OCI-LY1 (cell line): Measurements from ENCODE around the gene HOXD4.

Experiments used
- H2AFZ ChIP-seq: fragments of 200-600 bp; sonication (generic), shearing (Covaris generic); 2 replicates; pipeline ENCODE4 v1.6.0; 2014; ENCODE audit warnings: antibody characterized with exemption, mild to moderate bottlenecking, low read length
- H3F3A ChIP-seq: fragments of 200-600 bp; sonication (generic), shearing (Covaris generic); 2 replicates; pipeline ENCODE4 v1.6.0; 2014; ENCODE audit warnings: mild to moderate bottlenecking, antibody characterized with exemption, low read length, moderate library complexity; ENCODE audit not compliant: insufficient read depth
- H3K27ac ChIP-seq: fragments of 200-600 bp; sonication (generic); 2 replicates; pipeline ENCODE4 v1.5.1; 2014; ENCODE audit warnings: low read length, mixed run types, mild to moderate bottlenecking, low read depth; ENCODE audit not compliant: poor library complexity, severe bottlenecking
- H3K27me3 ChIP-seq: fragments of 200-600 bp; sonication (generic); 2 replicates; pipeline ENCODE4 v1.6.0; 2014; ENCODE audit warnings: antibody characterized with exemption, mild to moderate bottlenecking, low read length, moderate library complexity; ENCODE audit not compliant: insufficient read depth
- H3K36me3 ChIP-seq: fragments of 200-600 bp; sonication (generic); 2 replicates; pipeline ENCODE4 v1.6.1; 2014; ENCODE audit warnings: mild to moderate bottlenecking, antibody characterized with exemption, low read length, moderate library complexity, mixed read lengths; ENCODE audit not compliant: insufficient read depth
- H3K4me1 ChIP-seq: fragments of 200-600 bp; sonication (generic); 2 replicates; pipeline ENCODE4 v1.5.1; 2014; ENCODE audit warnings: mild to moderate bottlenecking, low read length, moderate library complexity; ENCODE audit not compliant: insufficient read depth, severe bottlenecking
- H3K4me2 ChIP-seq: fragments of 200-600 bp; sonication (generic), shearing (Covaris generic); 2 replicates; pipeline ENCODE4 v1.6.1; 2014; ENCODE audit warnings: low read length
- H3K4me3 ChIP-seq: fragments of 200-600 bp; sonication (generic); 2 replicates; pipeline ENCODE4 v1.5.1; 2014; ENCODE audit warnings: low read length, low read depth, mild to moderate bottlenecking, mixed read lengths; ENCODE audit not compliant: poor library complexity, severe bottlenecking
- H3K79me2 ChIP-seq: fragments of 200-600 bp; shearing (Covaris generic); 2 replicates; pipeline ENCODE4 v1.6.1; 2016; ENCODE audit warnings: mixed run types, low read length, mixed read lengths; ENCODE audit not compliant: insufficient read depth
- H3K9ac ChIP-seq: fragments of 200-600 bp; sonication (generic), shearing (Covaris generic); 2 replicates; pipeline ENCODE4 v1.6.1; 2014; ENCODE audit warnings: mild to moderate bottlenecking, low read length, mixed read lengths
- H3K9me2 ChIP-seq: fragments of 200-600 bp; sonication (generic), shearing (Covaris generic); 2 replicates; pipeline ENCODE4 v1.6.1; 2014; ENCODE audit warnings: low read depth, mild to moderate bottlenecking, low read length, mixed read lengths
- H3K9me3 ChIP-seq: fragments of 200-600 bp; shearing (Covaris generic); 2 replicates; pipeline ENCODE4 v1.6.1; 2014; ENCODE audit warnings: low read length, mixed read lengths
- H4K20me1 ChIP-seq: fragments of 200-600 bp; sonication (generic), shearing (Covaris generic); 2 replicates; pipeline ENCODE4 v1.6.0; 2016; ENCODE audit warnings: mild to moderate bottlenecking, low read length; ENCODE audit not compliant: insufficient read depth
- EZH2 ChIP-seq: fragments of 200-600 bp; sonication (generic), shearing (Covaris generic); IDR thresholded peaks from 2 replicates; pipeline ENCODE4 v1.8.0; 2017; ENCODE audit warnings: borderline replicate concordance, mixed run types, mild to moderate bottlenecking, antibody characterized with exemption, low read length, moderate library complexity, mixed read lengths
- TF ChIP-seq, protein P1 (sequence below): fragments of 200-600 bp; sonication (generic), shearing (Covaris generic); IDR thresholded peaks from 2 replicates; pipeline ENCODE4 v1.5.1; 2017; ENCODE audit warnings: mild to moderate bottlenecking, antibody characterized with exemption, low read length, moderate library complexity, mixed read lengths

HOXD4 gene

DNA sequence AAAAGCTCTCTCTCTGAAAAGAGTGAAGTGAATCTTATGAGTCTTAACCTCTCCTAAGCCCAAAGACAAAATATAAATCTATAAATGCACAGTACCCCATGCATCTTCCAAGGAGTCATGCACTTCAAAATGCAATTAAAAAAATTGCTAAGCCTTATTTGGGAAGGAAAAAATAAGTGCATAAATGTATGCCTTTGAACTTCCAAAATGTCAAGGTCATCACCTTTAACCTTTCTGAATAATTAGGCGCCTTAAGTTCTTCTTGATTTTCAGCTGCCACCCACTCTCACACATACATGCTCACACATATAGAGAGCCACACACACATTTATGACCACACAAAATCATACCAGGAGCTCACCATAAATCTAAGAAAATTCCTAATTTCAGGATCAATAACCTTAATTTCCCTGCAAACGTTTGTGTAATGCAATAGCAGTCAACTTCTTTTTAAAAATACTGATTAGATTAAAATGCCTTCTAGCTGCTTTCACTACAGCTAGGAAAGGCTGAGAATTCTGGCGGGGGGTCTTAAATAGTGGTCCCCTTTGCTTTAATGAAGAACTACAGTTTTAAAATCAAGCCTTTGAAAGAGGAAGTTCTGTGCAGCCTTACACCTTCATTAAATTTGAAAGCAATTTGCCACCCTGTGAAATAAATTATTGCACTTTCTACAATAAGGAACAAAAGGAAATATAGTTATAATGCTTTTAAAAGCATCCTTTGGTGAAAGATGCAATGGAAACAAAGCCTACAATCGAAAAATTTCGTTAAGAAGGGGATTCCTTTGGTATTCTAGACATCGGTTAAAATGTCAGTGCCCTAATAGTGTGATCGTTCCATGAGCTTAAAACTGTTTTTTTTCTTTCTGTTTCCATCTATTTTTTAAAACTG, 40.7 kb upstream of the HOXD4 start:
- H4K20me1 ChIP-seq = no peaks in the 10 kb centered on the region
- no peaks in the 10 kb centered on the region for H3K27me3 ChIP-seq

DNA sequence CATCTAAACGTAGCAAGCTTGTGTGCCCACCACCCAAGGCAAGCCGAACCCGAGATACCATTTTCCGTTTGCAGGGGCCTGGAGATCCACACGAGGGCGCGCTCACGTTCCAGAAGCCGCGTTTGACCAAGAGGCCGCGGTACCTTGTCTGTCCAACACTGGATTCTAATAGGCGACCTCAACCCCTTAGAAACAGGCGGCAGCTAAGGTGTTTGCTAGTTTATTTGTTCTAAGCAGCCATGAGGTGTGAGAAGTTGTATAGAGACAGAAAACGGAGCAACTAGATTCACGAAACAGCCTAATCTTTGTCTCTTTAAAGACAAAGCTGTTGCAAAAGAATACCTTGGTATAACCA, 40.1 kb upstream of the HOXD4 start:
- H3K4me2 ChIP-seq = no peak overlapping the region
- H3K9me3 ChIP-seq = no peaks in the 10 kb centered on the region
- H3K27ac ChIP-seq = no peak overlapping the region
- H3K79me2 ChIP-seq = no peaks in the 10 kb centered on the region
- no peaks in the 10 kb centered on the region for H3F3A ChIP-seq
- H3K27me3 ChIP-seq = no peaks in the 10 kb centered on the region
- no peaks in the 10 kb centered on the region for H3K36me3 ChIP-seq
- no peaks in the 10 kb centered on the region for H4K20me1 ChIP-seq
- no peak overlapping the region for H3K4me3 ChIP-seq
- H3K9me2 ChIP-seq = no peaks in the 10 kb centered on the region
- H3K9ac ChIP-seq = no peak overlapping the region
- no peak overlapping the region for H2AFZ ChIP-seq
- TF ChIP-seq, protein P1, sequence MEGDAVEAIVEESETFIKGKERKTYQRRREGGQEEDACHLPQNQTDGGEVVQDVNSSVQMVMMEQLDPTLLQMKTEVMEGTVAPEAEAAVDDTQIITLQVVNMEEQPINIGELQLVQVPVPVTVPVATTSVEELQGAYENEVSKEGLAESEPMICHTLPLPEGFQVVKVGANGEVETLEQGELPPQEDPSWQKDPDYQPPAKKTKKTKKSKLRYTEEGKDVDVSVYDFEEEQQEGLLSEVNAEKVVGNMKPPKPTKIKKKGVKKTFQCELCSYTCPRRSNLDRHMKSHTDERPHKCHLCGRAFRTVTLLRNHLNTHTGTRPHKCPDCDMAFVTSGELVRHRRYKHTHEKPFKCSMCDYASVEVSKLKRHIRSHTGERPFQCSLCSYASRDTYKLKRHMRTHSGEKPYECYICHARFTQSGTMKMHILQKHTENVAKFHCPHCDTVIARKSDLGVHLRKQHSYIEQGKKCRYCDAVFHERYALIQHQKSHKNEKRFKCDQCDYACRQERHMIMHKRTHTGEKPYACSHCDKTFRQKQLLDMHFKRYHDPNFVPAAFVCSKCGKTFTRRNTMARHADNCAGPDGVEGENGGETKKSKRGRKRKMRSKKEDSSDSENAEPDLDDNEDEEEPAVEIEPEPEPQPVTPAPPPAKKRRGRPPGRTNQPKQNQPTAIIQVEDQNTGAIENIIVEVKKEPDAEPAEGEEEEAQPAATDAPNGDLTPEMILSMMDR = peak; percentile 82
- TF ChIP-seq EZH2 = no peak
- H3K4me1 ChIP-seq = peaks cover 2% of the 10 kb centered on the region

More for the DNA sequence above, 40.7 kb upstream of the HOXD4 start:
- H2AFZ ChIP-seq = no peak overlapping the region
- no peak overlapping the region for H3K4me3 ChIP-seq
- H3F3A ChIP-seq = no peaks in the 10 kb centered on the region
- no peak for TF ChIP-seq EZH2
- TF ChIP-seq, protein P1 = no peak
- no peak overlapping the region for H3K27ac ChIP-seq
- no peak overlapping the region for H3K9ac ChIP-seq
- H3K79me2 ChIP-seq = no peaks in the 10 kb centered on the region
- H3K9me3 ChIP-seq = no peaks in the 10 kb centered on the region
- H3K9me2 ChIP-seq = no peaks in the 10 kb centered on the region
- peaks cover 5% of the 10 kb centered on the region for H3K4me1 ChIP-seq
- H3K36me3 ChIP-seq = no peaks in the 10 kb centered on the region
- H3K4me2 ChIP-seq = no peak overlapping the region

DNA sequence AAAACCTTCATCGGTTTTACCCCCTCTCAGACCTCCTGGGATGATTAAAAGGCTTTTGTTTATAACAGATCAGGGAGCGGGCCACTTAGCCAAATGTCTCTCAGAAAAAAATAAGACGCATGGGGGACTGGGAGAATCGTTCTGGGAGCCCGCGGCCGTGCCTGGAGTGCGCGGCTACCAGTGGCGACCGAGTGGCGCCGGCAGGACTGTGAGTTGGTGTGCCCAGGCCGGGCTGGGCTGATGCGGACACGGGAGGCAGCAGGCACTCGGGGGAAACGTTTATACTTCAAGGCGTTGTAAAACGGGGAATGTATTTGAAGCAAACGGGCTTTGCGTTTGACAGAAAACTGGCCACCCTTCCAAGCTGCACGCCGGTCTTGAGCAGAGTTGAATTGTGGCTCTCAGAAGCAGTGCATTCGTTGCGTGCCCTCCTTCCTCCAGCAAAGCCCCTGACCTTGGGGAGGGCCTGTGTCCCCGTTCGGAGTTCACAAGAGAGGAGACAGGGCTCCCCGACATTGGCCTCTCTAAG, 39.4 kb upstream of the HOXD4 start:
- Histone ChIP-seq H3F3A (no peaks in the 10 kb centered on the region), H3K4me3 (no peak overlapping the region), H3K27ac (no peak overlapping the region), H3K9me3 (no peaks in the 10 kb centered on the region), H3K27me3 (no peaks in the 10 kb centered on the region), H2AFZ (no peak overlapping the region), H3K9ac (no peak overlapping the region), H3K36me3 (no peaks in the 10 kb centered on the region), H4K20me1 (no peaks in the 10 kb centered on the region), H3K4me2 (no peak overlapping the region), H3K79me2 (no peaks in the 10 kb centered on the region), H3K9me2 (no peaks in the 10 kb centered on the region), H3K4me1 (no peaks in the 10 kb centered on the region)
- TF ChIP-seq, protein P1 = no peak
- no peak for TF ChIP-seq EZH2
